Measurements from ENCODE around the gene ZNF771. TPM values are rescaled to one million over a fixed set of nuclear protein-coding genes. Genes with fewer than 3 reads are reported as not detected.

Gene ZNF771
- total and polyA plus RNA-seq, 9 of the 15 experiments (the other 6 are each of a cell fraction or from before 2014, with no cell fraction given): 1.5 to 12.6 (median 4.4) TPM

DNA sequence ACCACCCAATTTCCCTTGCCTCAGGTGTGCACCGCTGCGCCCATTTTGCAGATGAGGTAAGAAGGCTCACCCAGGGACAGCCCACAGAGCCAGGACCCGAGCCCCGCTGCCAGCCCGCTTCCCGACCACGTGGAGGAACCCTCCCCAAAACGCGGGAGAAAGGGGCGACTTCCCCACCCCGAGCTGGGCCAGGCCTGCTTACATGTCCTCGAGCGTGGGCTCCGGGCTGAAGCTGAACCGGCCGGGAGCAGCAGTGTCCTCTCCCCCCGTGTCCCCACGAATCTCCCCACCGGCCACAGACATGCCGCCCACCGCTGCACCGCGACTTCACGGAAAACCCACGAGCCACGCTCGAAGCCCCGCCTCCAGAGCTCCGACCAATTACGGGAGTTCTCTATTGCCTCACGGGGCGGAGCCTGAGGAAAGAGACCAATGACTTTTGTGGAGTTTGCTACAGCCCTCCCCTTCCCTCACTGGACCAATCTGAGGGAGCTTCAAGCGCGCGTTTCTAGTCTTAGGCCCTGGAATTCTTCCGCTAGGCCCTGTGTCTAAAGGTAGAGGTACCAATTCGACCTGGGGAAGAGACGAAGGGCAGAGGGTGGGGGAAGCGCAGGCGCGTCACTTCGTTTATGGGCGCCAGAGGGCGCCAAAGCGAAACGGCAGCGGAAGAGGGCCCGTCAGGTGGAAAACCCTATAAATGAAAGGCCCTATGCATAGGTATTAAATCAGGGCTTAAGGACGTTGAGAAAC, 22.4 kb downstream of the ZNF771 start, which contains the start of gene DCTPP1 (continued):
- TF ChIP-seq POLR3G (IDR thresholded peaks at IDR 0.05; ENCODE audit: extremely low read depth, insufficient read length, insufficient replicate concordance): no peak
- TF ChIP-seq RBM39 (optimal IDR thresholded peaks at IDR 0.05; ENCODE audit: low read depth, low read length): no peak
- no peak for TF ChIP-seq TGIF2 (CRISPR knock-in tag; IDR thresholded peaks at IDR 0.05)
- TF ChIP-seq TEAD4 (IDR thresholded peaks at IDR 0.05; ENCODE audit: low read length): peak; percentile 76
- TF ChIP-seq TEAD4 (CRISPR knock-in tag; IDR thresholded peaks at IDR 0.05; ENCODE audit: borderline replicate concordance): no peak
- TF ChIP-seq CEBPB (tag; IDR thresholded peaks at IDR 0.05): peak; percentile 89
- TF ChIP-seq, protein P1, sequence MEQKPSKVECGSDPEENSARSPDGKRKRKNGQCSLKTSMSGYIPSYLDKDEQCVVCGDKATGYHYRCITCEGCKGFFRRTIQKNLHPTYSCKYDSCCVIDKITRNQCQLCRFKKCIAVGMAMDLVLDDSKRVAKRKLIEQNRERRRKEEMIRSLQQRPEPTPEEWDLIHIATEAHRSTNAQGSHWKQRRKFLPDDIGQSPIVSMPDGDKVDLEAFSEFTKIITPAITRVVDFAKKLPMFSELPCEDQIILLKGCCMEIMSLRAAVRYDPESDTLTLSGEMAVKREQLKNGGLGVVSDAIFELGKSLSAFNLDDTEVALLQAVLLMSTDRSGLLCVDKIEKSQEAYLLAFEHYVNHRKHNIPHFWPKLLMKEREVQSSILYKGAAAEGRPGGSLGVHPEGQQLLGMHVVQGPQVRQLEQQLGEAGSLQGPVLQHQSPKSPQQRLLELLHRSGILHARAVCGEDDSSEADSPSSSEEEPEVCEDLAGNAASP (IDR thresholded peaks at IDR 0.05): no peak
- TF ChIP-seq PCBP1 (IDR thresholded peaks at IDR 0.05; ENCODE audit: low read depth, low read length, poor library complexity, severe bottlenecking): no peak
- TF ChIP-seq U2AF1 (optimal IDR thresholded peaks at IDR 0.05; ENCODE audit: low read depth, low read length): no peak
- no peak for TF ChIP-seq ZNF696 (CRISPR knock-in tag; conservative IDR thresholded peaks at IDR 0.05)
- TF ChIP-seq SNRNP70 (optimal IDR thresholded peaks at IDR 0.05; ENCODE audit: low read depth, low read length): no peak
- no peak for TF ChIP-seq YBX1 (IDR thresholded peaks at IDR 0.05)
- no peak for TF ChIP-seq ESRRB (CRISPR knock-in tag; IDR thresholded peaks at IDR 0.05; ENCODE audit: borderline replicate concordance)
- peak; percentile 68 for TF ChIP-seq TBP (optimal IDR thresholded peaks at IDR 0.05; ENCODE audit: low read depth, low read length)
- TF ChIP-seq, protein P2, sequence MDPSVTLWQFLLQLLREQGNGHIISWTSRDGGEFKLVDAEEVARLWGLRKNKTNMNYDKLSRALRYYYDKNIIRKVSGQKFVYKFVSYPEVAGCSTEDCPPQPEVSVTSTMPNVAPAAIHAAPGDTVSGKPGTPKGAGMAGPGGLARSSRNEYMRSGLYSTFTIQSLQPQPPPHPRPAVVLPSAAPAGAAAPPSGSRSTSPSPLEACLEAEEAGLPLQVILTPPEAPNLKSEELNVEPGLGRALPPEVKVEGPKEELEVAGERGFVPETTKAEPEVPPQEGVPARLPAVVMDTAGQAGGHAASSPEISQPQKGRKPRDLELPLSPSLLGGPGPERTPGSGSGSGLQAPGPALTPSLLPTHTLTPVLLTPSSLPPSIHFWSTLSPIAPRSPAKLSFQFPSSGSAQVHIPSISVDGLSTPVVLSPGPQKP (CRISPR knock-in tag; IDR thresholded peaks at IDR 0.05): no peak
- no peak for TF ChIP-seq FOXM1 (IDR thresholded peaks at IDR 0.05; ENCODE audit: low read depth)
- 0 out of 2 replicates have a peak, but pooled peaks have one; percentile 30 for TF ChIP-seq FOXM1 (CRISPR knock-in tag; IDR thresholded peaks at IDR 0.05; ENCODE audit: low read depth)
- TF ChIP-seq ZFX (CRISPR knock-in tag; IDR thresholded peaks at IDR 0.05): peak; percentile 96
- TF ChIP-seq TCF3 (CRISPR knock-in tag; IDR thresholded peaks at IDR 0.05): no peak
- no peak for TF ChIP-seq SRSF7 (optimal IDR thresholded peaks at IDR 0.05; ENCODE audit: low read depth, low read length)
- TF ChIP-seq KDM4B (IDR thresholded peaks at IDR 0.05; ENCODE audit: borderline replicate concordance in 2 of 2, low read depth in 1 of 2): no peak; a peak in 1 of 4 replicates
- peak; percentile 93 for TF ChIP-seq SAP30 (IDR thresholded peaks at IDR 0.05; ENCODE audit: borderline replicate concordance, insufficient read depth, low read depth, low read length, poor library complexity, severe bottlenecking)
- TF ChIP-seq, protein P3, sequence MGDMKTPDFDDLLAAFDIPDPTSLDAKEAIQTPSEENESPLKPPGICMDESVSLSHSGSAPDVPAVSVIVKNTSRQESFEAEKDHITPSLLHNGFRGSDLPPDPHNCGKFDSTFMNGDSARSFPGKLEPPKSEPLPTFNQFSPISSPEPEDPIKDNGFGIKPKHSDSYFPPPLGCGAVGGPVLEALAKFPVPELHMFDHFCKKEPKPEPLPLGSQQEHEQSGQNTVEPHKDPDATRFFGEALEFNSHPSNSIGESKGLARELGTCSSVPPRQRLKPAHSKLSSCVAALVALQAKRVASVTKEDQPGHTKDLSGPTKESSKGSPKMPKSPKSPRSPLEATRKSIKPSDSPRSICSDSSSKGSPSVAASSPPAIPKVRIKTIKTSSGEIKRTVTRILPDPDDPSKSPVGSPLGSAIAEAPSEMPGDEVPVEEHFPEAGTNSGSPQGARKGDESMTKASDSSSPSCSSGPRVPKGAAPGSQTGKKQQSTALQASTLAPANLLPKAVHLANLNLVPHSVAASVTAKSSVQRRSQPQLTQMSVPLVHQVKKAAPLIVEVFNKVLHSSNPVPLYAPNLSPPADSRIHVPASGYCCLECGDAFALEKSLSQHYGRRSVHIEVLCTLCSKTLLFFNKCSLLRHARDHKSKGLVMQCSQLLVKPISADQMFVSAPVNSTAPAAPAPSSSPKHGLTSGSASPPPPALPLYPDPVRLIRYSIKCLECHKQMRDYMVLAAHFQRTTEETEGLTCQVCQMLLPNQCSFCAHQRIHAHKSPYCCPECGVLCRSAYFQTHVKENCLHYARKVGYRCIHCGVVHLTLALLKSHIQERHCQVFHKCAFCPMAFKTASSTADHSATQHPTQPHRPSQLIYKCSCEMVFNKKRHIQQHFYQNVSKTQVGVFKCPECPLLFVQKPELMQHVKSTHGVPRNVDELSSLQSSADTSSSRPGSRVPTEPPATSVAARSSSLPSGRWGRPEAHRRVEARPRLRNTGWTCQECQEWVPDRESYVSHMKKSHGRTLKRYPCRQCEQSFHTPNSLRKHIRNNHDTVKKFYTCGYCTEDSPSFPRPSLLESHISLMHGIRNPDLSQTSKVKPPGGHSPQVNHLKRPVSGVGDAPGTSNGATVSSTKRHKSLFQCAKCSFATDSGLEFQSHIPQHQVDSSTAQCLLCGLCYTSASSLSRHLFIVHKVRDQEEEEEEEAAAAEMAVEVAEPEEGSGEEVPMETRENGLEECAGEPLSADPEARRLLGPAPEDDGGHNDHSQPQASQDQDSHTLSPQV (IDR thresholded peaks at IDR 0.05): no peak

Data from K562 (cell line).